CMK (cell line): Measurements from ENCODE around the gene NPAS2.

Source experiments
- DNase-seq: peaks from one replicate; pipeline ENCODE4 v3.0.0-alpha.2; 2010; ENCODE audit warnings: low read depth

Gene NPAS2

DNA sequence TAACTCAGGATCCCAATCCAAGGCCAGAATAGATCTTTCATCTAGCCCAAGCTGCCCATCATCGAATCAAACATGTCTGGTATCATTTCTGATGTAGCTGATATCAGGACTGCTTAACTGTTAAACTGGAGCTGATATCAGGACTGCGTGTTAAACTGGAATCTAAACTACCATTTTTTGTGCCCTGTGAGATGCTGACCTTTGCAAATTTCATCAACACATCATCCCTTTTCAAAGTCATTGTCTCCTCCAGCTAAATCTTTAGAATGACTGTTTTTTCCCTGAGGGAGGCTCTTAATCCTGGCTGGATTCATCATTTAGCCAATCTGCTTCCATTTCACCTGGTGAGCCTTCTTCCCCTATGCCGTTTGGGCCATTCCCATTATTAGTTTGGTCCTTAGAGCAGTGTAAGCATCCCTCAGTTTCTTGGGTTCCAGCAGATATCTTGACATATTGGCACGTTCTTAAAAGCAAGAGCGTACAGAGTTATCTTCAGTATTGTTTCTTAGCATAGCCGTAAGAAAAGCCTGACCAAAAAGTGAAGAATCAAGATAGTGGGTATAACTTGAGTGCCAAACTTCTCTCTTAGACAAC lies 194.4 kb downstream of the NPAS2 start:
- DNase-seq = no peak

DNA sequence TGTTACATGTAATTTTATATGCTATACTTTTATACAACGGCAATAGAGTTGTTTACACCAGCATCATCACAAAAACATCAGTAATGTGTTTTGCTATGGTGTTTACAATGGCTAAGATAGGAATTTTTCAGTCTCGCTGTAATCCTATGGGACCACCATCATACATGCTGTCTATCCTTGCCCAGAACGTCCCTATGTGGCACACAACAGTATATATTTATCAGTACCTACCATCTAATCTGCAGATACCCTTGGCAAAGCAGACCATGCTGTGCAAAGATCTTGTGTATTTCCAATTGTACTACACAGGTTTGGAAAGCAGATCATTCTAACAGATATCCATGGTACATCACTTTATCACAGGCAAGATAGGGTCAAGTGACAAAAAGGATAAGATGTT lies 197.4 kb downstream of the NPAS2 start:
- no peak for DNase-seq

DNA sequence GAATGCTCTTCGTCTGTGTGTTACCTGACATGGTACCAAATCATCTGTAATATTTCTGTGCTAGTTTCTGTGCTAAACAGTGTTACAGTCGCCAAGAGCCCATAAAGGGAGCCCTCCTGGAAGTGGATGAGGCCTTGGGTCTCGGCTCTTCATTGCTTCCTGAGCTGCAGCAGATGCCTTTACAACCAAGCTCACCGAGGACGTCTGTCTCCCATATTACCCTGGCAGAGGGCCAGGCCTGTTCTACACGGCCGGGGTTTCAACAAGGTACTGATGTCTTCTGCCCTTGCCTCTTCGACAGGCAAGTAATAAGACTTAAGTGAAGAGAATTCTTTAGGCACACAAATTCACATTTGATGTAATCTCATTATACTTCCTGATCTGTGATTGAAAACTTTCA lies 199.0 kb downstream of the NPAS2 start:
- no peak for DNase-seq

DNA sequence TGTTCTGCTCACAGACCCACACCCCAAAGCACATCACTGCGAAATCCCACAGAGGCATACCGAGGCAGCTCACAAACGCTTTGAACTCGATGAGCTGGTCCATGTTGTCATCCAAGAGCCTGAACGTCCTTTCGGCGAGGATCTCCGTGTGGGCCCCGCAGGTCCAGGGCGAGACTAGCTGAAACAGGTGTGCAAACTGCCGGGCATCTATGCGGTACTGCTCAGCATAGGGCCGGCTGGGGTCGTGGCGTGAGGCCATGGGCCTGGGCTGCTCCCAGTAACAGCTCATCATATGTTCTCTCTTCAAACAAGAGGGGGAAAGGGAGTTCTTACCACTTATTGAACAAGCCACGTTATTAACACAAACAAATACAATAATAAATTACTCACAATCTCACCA lies 202.3 kb downstream of the NPAS2 start:
- no peak for DNase-seq

DNA sequence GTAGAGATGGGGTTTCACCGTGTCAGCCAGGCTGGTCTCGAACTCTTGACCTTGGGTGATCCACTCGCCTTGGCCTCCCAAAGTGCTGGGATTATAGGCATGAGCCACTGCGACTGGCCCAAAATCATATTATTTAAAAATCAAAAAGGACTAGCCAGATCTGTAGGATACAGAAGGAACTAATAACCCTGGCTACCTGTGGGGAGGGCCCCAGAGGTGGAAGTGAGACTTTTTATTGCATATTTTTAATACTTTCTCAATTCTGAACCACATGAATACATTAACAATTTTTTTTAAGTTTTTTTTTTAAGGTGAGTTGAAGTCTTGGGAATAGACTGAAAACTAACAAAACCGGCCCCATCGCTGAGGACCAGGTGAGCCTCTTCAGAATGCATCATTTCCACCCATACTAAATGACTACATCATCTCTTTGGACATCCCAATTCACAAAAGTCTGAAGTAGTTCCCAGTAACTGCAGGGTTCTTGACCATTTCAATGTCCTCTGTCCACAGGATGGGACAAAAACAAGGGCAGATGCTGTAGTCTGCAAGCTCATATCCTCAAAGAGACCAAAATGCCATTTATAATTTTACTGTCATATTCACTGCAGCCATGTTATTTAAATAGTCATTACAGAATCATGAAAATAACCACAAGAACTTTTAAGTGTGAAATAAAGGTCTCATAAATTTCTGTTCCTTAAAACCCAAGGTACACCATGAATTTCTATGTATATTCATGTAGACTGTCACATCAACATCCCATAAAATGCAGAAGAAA lies 203.6 kb downstream of the NPAS2 start:
- DNase-seq = no peak

DNA sequence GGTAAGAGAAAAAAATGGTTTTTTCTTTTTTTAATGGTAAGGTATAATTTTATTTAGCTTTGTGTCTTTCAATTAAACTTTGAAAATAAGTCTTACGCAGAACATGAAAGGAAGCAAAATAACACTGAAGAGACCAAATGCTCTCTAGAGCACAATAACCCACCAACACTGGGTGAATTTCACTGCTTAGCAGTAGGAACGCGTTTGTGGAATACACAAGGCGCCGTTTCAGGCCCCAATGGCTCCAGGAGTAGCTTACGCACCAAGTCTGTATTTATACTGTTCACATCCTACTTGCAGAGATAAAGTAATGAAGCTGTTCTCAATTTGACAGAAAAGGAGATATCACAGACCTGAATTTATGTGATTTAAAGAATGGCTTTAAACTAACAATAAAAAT lies 205.6 kb downstream of the NPAS2 start:
- no peak for DNase-seq

DNA sequence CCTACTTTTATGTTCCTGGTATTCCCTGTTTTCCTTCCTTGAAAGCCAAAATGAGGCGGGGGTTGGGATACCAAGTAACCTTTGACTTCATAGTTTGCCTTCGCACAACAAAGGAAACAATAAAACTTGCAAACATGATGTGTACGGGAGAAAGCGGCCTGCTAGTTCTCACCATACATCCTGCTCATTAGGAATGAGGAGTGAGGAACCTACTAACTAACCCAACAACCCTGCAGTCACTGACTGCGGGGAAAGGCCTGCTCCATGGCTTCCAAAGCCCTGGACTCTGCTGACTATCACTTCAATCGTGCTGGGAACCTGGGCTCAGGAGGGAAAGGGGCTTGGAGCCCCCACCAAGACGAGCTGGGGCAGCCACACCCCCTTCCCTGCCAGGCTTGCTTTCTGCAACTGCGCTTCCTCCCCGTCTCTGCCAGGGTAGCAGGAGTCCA lies 206.3 kb downstream of the NPAS2 start:
- no peak for DNase-seq

DNA sequence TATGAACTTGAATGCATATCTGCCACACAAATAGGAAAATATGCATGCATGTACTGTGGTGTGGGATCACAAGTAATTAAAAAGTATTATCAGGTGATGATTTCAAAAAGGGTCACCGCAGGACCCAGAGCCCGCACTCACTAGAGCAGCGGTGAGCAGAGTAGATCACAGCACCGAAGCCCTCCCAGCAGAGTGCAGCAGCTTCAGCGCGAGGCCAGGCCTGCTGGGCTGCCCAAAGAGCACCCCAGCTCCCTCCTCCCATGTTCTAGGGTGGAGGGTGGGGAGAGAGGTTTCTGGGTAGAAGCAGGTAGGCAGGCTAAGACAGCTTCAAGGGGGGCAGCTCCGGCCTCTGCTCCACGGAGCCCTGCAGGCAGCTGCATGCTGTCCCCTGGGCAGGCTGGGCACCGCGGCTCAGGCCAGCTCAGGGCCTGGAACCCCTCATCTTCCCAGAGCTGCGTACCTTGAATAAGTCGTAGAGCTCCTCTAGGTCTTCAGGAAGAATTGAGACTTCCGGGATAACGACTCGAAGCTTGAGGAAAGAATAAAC lies 207.1 kb downstream of the NPAS2 start:
- no peak for DNase-seq

DNA sequence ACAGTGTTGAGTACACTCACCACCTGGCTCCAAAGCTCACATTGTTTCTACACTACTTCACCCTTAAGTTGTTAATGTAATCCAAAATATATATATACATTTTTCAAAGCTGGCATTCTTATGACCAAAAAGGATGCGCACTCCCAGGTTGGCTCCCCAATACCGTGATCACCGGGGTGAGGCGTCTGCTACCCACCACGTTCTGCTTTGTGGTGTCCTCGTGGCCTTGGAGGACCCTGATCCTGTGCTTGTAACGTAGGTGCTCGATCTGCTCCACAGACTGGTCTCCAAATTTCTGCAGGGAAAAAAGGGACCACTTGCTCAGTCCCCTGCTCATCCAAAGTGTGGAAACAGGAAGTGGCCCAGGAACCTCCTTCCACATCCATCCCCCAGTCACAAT lies 207.9 kb downstream of the NPAS2 start:
- no peak for DNase-seq

DNA sequence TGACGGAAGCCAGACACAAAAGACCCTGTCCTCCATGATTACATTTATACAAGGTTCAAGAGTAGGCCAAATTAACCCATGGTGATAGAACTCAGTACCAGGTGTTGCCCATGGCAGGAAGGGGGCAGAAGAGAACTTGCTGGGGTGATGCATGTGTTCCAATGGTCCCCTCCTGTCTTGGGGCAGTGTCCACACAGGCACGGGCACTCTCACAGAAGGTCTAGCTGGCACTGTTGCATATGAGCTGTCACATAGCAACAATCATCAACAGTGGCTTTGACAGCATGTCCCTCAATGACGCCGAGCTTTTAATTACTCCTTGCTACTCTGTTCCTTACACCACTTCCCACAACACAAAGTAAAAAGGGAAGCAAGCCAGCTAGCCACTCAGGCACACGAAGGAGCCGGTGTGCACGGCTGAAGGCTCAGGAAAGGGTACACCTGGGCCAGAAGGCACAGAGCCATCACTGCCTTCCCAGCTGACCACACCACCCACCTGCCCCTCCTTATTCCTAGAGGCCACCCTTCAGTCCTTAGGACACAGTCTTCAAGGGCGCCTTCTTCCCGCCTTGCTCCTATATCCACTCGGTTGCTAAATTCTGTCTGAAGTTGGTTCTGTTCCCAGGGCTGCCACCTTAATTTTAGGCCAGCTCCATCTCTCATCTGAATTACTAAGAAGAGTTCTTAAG lies 211.1 kb downstream of the NPAS2 start:
- no peak for DNase-seq

DNA sequence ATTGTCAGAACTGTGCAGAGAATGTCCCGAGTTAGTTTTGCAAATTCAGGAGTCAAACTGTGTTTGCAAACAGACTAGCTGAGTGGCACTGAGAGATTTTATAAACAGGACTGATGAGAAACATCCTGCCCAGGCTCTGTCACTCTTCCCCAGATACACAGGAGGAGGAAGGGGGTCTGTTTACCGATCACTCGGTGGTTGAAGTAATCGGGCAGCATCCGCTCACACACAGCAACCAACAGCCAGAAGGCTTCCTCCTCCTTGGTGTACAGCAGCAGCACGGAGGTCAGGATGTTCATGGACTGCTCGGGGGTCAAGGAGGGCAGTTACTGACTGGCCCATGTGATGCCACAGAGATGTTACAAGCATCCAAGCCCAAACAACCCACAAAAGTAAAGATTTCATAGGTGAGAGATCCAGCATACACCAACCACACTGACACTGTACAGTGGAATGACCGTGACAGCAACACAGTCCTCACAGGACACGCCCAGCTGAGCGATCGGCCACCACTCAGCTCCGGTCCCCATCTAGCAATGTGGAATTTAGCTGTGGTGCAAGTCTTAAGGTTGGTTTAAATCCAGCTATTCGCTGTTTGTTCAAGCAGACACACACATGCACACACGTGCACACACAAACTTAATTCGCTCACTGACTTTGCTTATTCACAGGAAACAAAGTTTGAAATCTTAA lies 212.3 kb downstream of the NPAS2 start:
- no peak for DNase-seq

DNA sequence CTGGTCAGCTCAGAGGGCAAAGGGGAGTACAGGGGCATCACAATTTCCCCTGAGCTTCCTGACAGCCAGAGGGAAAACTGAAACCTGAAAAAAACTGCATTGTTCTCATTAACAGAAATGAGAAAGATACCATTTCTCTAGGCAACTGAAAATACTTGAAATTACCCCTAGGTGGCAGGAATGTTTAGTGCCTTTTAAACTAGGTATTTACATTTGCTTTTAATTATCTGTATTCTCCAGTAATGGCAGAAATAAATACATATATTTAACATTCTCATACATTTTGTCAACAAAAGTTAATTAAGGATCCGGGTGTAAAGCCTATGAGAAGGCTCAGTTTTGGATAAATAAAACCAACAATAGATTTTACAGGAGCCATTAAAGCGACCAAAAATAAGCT lies 216.6 kb downstream of the NPAS2 start:
- DNase-seq = no peak

DNA sequence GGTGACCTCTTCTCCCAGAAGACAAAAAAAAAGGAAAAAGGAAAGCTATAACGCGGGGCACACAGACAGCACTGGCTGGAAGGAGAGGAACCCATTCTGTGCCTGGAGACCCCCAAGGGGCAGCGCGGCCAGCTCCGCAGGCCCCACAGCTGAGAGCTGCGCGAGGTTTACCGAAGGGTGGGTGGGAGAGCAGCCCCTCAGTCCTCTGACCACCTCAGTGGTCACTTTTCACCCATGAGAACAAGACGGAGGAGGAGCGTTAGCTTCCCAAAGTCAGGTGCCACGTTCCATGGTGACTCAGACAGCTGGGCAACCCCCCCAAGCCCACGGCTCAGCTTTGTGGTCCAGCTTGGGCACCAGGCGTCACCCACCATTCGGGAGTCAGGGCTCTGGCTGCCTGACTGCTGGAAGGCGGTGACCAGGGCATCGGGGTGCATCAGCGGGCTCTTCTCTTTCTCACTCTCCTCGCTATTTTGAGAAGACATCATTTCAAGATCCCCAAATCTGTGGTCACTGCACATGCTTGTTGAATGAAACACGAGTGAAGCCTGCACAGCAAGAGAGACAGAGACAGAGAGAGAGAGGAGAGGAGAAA lies 217.3 kb downstream of the NPAS2 start:
- no peak for DNase-seq

DNA sequence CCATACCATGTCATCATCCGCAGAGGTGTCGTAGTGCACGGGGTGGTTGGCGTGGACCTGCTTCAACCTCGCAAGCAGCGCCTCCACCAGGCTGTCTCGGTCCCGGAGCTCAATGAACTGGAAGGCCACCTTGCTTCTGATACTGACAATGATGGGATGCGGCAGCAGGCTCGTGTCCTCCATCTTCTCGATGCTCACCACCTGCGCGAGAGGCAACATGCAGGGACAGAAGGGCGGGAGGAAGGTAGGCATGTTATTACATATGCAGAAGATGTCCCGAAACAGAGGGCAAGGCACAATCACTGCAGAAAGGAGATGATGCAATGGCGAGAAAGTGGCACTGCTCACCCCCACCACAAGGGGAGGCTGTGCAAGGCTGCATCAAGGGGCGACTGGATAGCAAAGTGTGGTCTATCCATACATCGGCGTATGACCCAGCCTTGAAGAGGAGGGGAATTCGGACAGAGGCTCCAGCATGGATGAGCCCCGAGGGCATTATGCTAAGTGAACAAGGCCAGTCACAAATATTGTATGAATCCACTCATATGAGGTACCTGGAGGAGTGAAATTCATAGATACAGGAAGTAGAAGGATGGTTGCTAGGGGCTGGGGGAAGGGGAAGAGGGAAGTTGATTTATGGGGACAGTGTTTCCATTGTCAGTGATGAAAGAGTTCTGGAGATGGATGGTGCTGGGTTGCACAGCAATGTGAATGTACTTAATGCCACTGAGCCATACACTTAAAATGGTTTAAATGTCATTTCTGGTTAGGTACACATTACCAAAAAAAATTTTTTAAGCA lies 218.7 kb downstream of the NPAS2 start:
- no peak for DNase-seq

DNA sequence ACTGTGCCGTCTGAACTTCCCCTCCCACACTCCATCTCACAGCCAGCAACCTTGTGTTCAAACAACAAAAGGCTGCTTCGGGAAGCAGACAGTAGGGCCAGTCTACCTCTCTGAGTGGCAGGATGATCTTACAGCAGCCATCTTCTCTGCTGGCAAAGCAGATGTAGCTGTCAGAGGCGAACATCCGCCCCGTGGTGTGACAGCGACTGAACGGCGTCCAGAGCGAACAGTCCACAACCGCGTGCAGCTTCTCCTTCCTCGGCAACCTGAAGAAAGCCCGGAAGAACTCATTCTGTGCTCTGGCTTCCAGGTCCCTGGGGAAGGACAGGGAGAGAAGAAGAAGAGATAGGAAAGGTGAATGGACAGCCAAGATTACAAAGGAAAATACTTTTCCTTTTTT lies 220.1 kb downstream of the NPAS2 start:
- no peak for DNase-seq

DNA sequence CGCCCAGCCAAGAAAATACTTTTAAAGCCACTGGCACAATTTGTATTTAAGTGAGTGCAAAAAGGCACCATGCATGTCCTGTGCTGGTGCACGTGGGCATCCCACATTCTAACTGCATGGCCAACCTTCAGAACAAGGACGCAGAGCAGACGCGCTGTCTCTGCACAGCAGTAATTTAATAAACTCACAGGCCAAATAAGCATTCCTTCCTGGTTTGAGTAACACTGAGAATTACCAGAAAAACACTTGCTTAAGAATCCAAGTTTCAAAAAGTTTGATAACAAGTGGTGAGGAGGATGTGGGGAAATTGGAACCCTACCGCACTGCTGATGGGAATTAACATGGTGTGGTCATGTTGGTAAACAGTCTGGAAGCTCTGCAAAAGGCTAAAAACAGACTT lies 220.8 kb downstream of the NPAS2 start:
- no peak for DNase-seq

DNA sequence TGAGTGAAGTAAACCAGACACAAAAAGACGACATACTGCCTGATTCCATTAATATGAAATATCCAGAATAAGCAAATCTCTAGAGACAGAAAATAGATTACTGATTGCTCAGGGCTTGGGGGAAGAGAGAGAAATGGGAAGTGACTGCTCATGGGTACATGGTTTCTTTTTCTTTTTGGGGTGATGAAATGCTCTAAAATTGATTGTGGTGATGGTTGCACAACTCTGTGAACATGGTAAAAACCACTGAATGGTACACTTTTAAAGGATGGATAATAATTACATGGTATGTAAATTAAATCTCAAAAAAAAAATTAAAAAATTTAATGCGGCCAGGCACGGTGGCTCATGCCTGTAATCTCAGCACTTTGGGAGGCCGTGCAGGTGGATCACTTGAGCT lies 221.5 kb downstream of the NPAS2 start:
- DNase-seq = no peak

DNA sequence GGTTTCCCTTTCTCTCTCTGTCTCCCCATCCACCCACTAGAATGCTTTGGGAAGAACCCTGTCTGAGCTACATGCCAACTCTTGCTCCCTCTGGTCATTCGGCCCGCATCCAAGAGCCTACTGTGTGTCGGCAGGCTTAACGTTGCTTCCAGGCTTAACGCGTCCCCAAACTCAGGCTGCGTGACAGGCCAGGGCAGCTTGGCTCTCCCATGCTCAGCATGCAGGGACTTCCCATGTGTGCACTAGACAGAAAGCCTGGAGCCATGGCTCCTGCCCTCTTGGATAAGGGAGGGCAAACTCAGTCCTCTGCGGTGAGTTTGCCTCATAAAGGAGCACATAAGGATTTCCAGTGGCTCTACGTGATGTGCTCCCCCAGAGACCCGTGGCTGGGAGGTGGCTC lies 225.4 kb downstream of the NPAS2 start:
- no peak for DNase-seq
